K562 (cell line): Measurements from ENCODE around the gene SLC25A29. TPM values are rescaled to one million over a fixed set of nuclear protein-coding genes. Genes with fewer than 3 reads are reported as not detected.

Experiments used
- ARID4B ChIP-seq: sonication (generic); formaldehyde crosslinking; IDR thresholded peaks from 2 replicates; pipeline ENCODE4 v1.8.0; 2022; ENCODE audit warnings: mild to moderate bottlenecking, missing genetic modification reagents
- BHLHE40 ChIP-seq: IDR thresholded peaks from 2 replicates; pipeline ENCODE4 v1.6.1; 2011; ENCODE audit warnings: low read length, improper control_type of control experiment
- CBFA2T3 ChIP-seq: fragments of 450-650 bp; IDR thresholded peaks from 2 replicates; pipeline ENCODE4 v1.6.1; 2017
- ELF1 ChIP-seq: fragments of 200-800 bp; sonication (Bioruptor generic); IDR thresholded peaks from 2 replicates; pipeline ENCODE4 v1.6.1; 2016; ENCODE audit warnings: missing genetic modification characterization, missing compliant biosample characterization
- EP300 ChIP-seq: IDR thresholded peaks from 2 replicates; pipeline ENCODE4 v1.6.1; 2012; ENCODE audit warnings: low read length, improper control_type of control experiment
- JUN ChIP-seq, 2 experiments: sonication (generic) in 1 of 2; formaldehyde crosslinking in 1 of 2; IDR thresholded peaks; 2 replicates each; pipeline versions ENCODE4 v1.6.1 to v1.8.0; 2012 to 2022; ENCODE audit warnings: borderline replicate concordance in 2 of 2, mild to moderate bottlenecking in 2 of 2, improper control_type of control experiment in 1 of 2, low read depth in 1 of 2, low read length in 1 of 2, missing genetic modification reagents in 1 of 2
- MEF2D ChIP-seq: conservative IDR thresholded peaks from 2 replicates; pipeline ENCODE4 v1.6.1; 2016; ENCODE audit warnings: low read depth, missing genetic modification characterization, missing compliant biosample characterization
- SRSF7 ChIP-seq: fragments of 200-400 bp; formaldehyde crosslinking; optimal IDR thresholded peaks from 2 replicates; pipeline ENCODE3; 2017; ENCODE audit warnings: mild to moderate bottlenecking, low read depth, low read length
- THRAP3 ChIP-seq: fragments of 450-650 bp; IDR thresholded peaks from 2 replicates; pipeline ENCODE4 v1.6.1; 2016; ENCODE audit warnings: mild to moderate bottlenecking, inconsistent platforms, borderline replicate concordance
- ZNF668 ChIP-seq: fragments of 250-450 bp; sonication (Bioruptor Pico); IDR thresholded peaks from 2 replicates; pipeline ENCODE4 v1.8.0; 2022; ENCODE audit warnings: mild to moderate bottlenecking, inconsistent platforms
- ZNF766 ChIP-seq: fragments of 200-800 bp; sonication (Bioruptor generic); conservative IDR thresholded peaks from 2 replicates; pipeline ENCODE4 v1.6.1; 2016; ENCODE audit warnings: missing genetic modification characterization, missing compliant biosample characterization
- polyA plus RNA-seq, 8 experiments: library from polyadenylated mRNA; depleted of rRNA in 4 of 8; stranded (reverse) in 5 of 8; unstranded in 3 of 8; fragments of >200 nt; fragmentation: Nextera tagmentation in 2 of 8; fragmentation: Illumina TruSeq in 1 of 8; extraction: Ambion mirVana in 2 of 8; extraction: Trizol in 1 of 8; gene quantifications; 2 replicates each; pipeline versions ENCODE4 v1.2.1 to v1.2.3, GENCODE V29; 2011 to 2014; ENCODE audit warnings: inconsistent platforms in 1 of 8, missing spikeins in 1 of 8
- total RNA-seq, 7 experiments: library from RNA; depleted of rRNA in 6 of 7; stranded (reverse); fragments of >200 nt in 6 of 7; fragmentation: Illumina TruSeq in 2 of 7; extraction: Trizol in 2 of 7; gene quantifications; 2 replicates each; pipeline versions ENCODE4 v1.2.1 to v1.2.3, GENCODE V29; 2011 to 2021; ENCODE audit warnings: low replicate concordance in 1 of 7
- TF ChIP-seq, protein P1 (sequence below), 3 experiments: IDR thresholded peaks in 2 of 3; conservative IDR thresholded peaks in 1 of 3; 2 replicates each; pipeline ENCODE4 v1.5.1; 2011 to 2012; ENCODE audit warnings: low read length in 3 of 3, mild to moderate bottlenecking in 3 of 3, control low read depth in 2 of 3, improper control_type of control experiment in 1 of 3, inconsistent platforms in 1 of 3, low read depth in 1 of 3, mixed read lengths in 1 of 3, moderate library complexity in 1 of 3; ENCODE audit not compliant: insufficient read depth in 2 of 3

The SLC25A29 gene
- total and polyA plus RNA-seq, 9 of the 15 experiments (the other 6 are each of a cell fraction or from before 2014, with no cell fraction given), result 0.07 to 17.5 (median 4.8) TPM

DNA sequence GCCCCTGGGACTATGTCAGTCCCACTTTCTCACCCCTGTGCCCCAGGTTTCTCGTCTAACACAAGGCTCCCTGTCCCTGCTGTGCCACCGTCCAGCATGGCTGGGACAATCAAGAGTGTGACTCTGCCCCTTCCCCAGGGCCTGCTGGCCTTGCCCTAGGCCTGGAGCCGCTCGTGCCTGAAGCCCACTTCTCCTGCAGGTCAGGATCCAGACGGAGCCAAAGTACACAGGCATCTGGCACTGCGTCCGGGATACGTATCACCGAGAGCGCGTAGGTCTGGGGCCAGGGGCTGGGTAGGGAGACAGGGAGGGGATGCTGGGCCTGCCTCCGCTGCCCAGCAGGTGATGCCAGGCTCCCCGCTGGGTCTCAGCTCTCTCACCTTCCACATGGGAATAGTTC is 19.7 kb upstream of the SLC25A29 start (continued):
- TF ChIP-seq ARID4B (CRISPR knock-in tag), result no peak
- TF ChIP-seq, protein P1, sequence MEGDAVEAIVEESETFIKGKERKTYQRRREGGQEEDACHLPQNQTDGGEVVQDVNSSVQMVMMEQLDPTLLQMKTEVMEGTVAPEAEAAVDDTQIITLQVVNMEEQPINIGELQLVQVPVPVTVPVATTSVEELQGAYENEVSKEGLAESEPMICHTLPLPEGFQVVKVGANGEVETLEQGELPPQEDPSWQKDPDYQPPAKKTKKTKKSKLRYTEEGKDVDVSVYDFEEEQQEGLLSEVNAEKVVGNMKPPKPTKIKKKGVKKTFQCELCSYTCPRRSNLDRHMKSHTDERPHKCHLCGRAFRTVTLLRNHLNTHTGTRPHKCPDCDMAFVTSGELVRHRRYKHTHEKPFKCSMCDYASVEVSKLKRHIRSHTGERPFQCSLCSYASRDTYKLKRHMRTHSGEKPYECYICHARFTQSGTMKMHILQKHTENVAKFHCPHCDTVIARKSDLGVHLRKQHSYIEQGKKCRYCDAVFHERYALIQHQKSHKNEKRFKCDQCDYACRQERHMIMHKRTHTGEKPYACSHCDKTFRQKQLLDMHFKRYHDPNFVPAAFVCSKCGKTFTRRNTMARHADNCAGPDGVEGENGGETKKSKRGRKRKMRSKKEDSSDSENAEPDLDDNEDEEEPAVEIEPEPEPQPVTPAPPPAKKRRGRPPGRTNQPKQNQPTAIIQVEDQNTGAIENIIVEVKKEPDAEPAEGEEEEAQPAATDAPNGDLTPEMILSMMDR (IDR thresholded peaks at IDR 0.05 in 2 of 3, conservative IDR thresholded peaks at IDR 0.05 in 1 of 3; ENCODE audit: insufficient read depth in 2 of 3, low read depth in 1 of 3, low read length in 3 of 3), result no peak
- no peak for TF ChIP-seq ELF1
- no peak for TF ChIP-seq CBFA2T3
- TF ChIP-seq JUN (IDR thresholded peaks at IDR 0.05; ENCODE audit: borderline replicate concordance, low read depth, low read length), result no peak
- no peak for TF ChIP-seq JUN (CRISPR knock-in tag; IDR thresholded peaks at IDR 0.05; ENCODE audit: borderline replicate concordance)
- no peak for TF ChIP-seq BHLHE40
- TF ChIP-seq ZNF668 (CRISPR knock-in tag), result no peak
- no peak for TF ChIP-seq ZNF766 (CRISPR knock-in tag)
- no peak for TF ChIP-seq MEF2D (tag)
- TF ChIP-seq THRAP3, result no peak
- no peak for TF ChIP-seq EP300
- TF ChIP-seq SRSF7, result no peak
